HepG2 (cell line): ENCODE data around the gene ZBTB7B. TPM values are rescaled to one million over a fixed set of nuclear protein-coding genes. Genes with fewer than 3 reads are reported as not detected.

Experiments
- DPF2 ChIP-seq: sonication (generic); formaldehyde crosslinking; IDR thresholded peaks from 2 replicates; pipeline ENCODE4 v1.4.0; 2020; ENCODE audit warnings: mild to moderate bottlenecking, low read depth, missing genetic modification reagents, borderline replicate concordance
- EP300 ChIP-seq, 3 experiments: sonication (generic) in 1 of 3; formaldehyde crosslinking in 1 of 3; IDR thresholded peaks; 2 replicates each; pipeline versions ENCODE4 v1.5.1 to v1.6.1; 2011 to 2020; ENCODE audit warnings: low read depth in 2 of 3, low read length in 2 of 3, borderline replicate concordance in 1 of 3, improper control_type of control experiment in 1 of 3, mild to moderate bottlenecking in 1 of 3, missing genetic modification reagents in 1 of 3, moderate library complexity in 1 of 3
- GATAD2A ChIP-seq: IDR thresholded peaks from 2 replicates; pipeline ENCODE4 v1.6.1; 2016
- IKZF4 ChIP-seq: sonication (generic); formaldehyde crosslinking; IDR thresholded peaks from 2 replicates; pipeline ENCODE4 v1.5.1; 2020; ENCODE audit warnings: borderline replicate concordance, mild to moderate bottlenecking, low read depth, missing genetic modification reagents; ENCODE audit errors: not compliant biosample characterization
- JDP2 ChIP-seq: sonication (generic); formaldehyde crosslinking; IDR thresholded peaks from 2 replicates; pipeline ENCODE4 v1.8.1; 2022; ENCODE audit warnings: missing genetic modification reagents, borderline replicate concordance
- KDM4B ChIP-seq: sonication (generic); formaldehyde crosslinking; IDR thresholded peaks from 2 replicates; pipeline ENCODE4 v1.4.0; 2020; ENCODE audit warnings: missing genetic modification reagents
- MED8 ChIP-seq: sonication (generic); formaldehyde crosslinking; IDR thresholded peaks from 2 replicates; pipeline ENCODE4 v1.8.1; 2023; ENCODE audit warnings: mild to moderate bottlenecking, missing genetic modification reagents; ENCODE audit not compliant: insufficient replicate concordance
- NKX3-1 ChIP-seq: sonication (generic); formaldehyde crosslinking; IDR thresholded peaks from 2 replicates; pipeline ENCODE4 v1.5.0; 2020; ENCODE audit warnings: missing genetic modification reagents
- NR2C2 ChIP-seq: sonication (generic); formaldehyde crosslinking; IDR thresholded peaks from 2 replicates; pipeline ENCODE4 v1.4.0; 2020; ENCODE audit warnings: missing genetic modification reagents, mild to moderate bottlenecking, moderate library complexity, borderline replicate concordance
- PAX8 ChIP-seq: sonication (generic); formaldehyde crosslinking; IDR thresholded peaks from 2 replicates; pipeline ENCODE4 v1.8.0; 2022; ENCODE audit warnings: mild to moderate bottlenecking, missing genetic modification reagents, borderline replicate concordance
- RORA ChIP-seq: sonication (generic); formaldehyde crosslinking; IDR thresholded peaks from 2 replicates; pipeline ENCODE4 v1.5.0; 2020; ENCODE audit warnings: mild to moderate bottlenecking, missing genetic modification reagents, moderate library complexity
- RXRA ChIP-seq: sonication (generic); formaldehyde crosslinking; IDR thresholded peaks from 2 replicates; pipeline ENCODE4 v1.5.1; 2020; ENCODE audit warnings: missing genetic modification reagents
- RXRB ChIP-seq: IDR thresholded peaks from 2 replicates; pipeline ENCODE4 v1.6.1; 2016; ENCODE audit warnings: borderline replicate concordance, missing genetic modification reagents, missing compliant biosample characterization
- SAP130 ChIP-seq: IDR thresholded peaks from 2 replicates; pipeline ENCODE4 v1.6.1; 2016; ENCODE audit warnings: low read depth
- SOX13 ChIP-seq, 3 experiments: fragments of 450-650 bp in 1 of 3; sonication (generic) in 1 of 3; formaldehyde crosslinking in 1 of 3; IDR thresholded peaks in 2 of 3; conservative IDR thresholded peaks in 1 of 3; 2 replicates each; pipeline versions ENCODE4 v1.5.0 to v1.6.1; 2016 to 2020; ENCODE audit warnings: antibody characterized with exemption in 1 of 3, mild to moderate bottlenecking in 1 of 3, missing compliant biosample characterization in 1 of 3, missing genetic modification reagents in 1 of 3, moderate library complexity in 1 of 3
- SRY ChIP-seq: sonication (generic); formaldehyde crosslinking; IDR thresholded peaks from 2 replicates; pipeline ENCODE4 v1.8.0; 2022; ENCODE audit warnings: mild to moderate bottlenecking, missing genetic modification reagents
- ZFP36L1 ChIP-seq: sonication (generic); formaldehyde crosslinking; IDR thresholded peaks from 2 replicates; pipeline ENCODE4 v1.8.0; 2022; ENCODE audit warnings: mild to moderate bottlenecking, missing genetic modification reagents, moderate library complexity
- ZKSCAN5 ChIP-seq: sonication (generic); formaldehyde crosslinking; IDR thresholded peaks from 2 replicates; pipeline ENCODE4 v1.5.1; 2020; ENCODE audit warnings: mild to moderate bottlenecking, missing genetic modification reagents
- ZNF547 ChIP-seq: sonication (generic); formaldehyde crosslinking; IDR thresholded peaks from 2 replicates; pipeline ENCODE4 v1.5.1; 2020; ENCODE audit warnings: mild to moderate bottlenecking, missing genetic modification reagents
- ZNF775 ChIP-seq: sonication (generic); formaldehyde crosslinking; IDR thresholded peaks from 2 replicates; pipeline ENCODE4 v1.4.0; 2020; ENCODE audit warnings: missing genetic modification reagents, mild to moderate bottlenecking, moderate library complexity, borderline replicate concordance
- ZNF816 ChIP-seq: sonication (generic); formaldehyde crosslinking; IDR thresholded peaks from 2 replicates; pipeline ENCODE4 v1.8.0; 2022; ENCODE audit warnings: missing genetic modification reagents, mild to moderate bottlenecking, borderline replicate concordance
- ZSCAN25 ChIP-seq: sonication (generic); formaldehyde crosslinking; IDR thresholded peaks from 2 replicates; pipeline ENCODE4 v1.8.0; 2022; ENCODE audit warnings: mild to moderate bottlenecking, missing genetic modification reagents
- polyA plus RNA-seq, 8 experiments: library from polyadenylated mRNA; depleted of rRNA in 3 of 8; stranded (reverse) in 7 of 8; unstranded in 1 of 8; fragments of >200 nt; fragmentation: Illumina TruSeq in 4 of 8; extraction: Trizol in 4 of 8; gene quantifications; 2 replicates each; pipeline versions ENCODE4 v1.2.1 to v1.2.3, GENCODE V29; 2011 to 2016; ENCODE audit warnings: low read depth in 4 of 8, missing spikeins in 1 of 8, mixed read lengths in 1 of 8; ENCODE audit not compliant: insufficient read depth in 1 of 8
- total RNA-seq, 5 experiments: library from RNA; depleted of rRNA; stranded (reverse); fragments of >200 nt; fragmentation: Illumina TruSeq; extraction: Trizol; gene quantifications; 2 replicates each; pipeline ENCODE4 v1.2.3, GENCODE V29; 2016; ENCODE audit warnings: low read depth in 1 of 5
- TF ChIP-seq, protein P1 (sequence below): IDR thresholded peaks from 2 replicates; pipeline ENCODE4 v1.6.1; 2016; ENCODE audit warnings: mild to moderate bottlenecking, missing biosample characterization, missing genetic modification reagents
- TF ChIP-seq, protein P2 (sequence below): sonication (generic); formaldehyde crosslinking; IDR thresholded peaks from 2 replicates; pipeline ENCODE4 v1.5.1; 2020; ENCODE audit warnings: missing genetic modification reagents, mild to moderate bottlenecking, borderline replicate concordance
- TF ChIP-seq, protein P3 (sequence below): sonication (generic); formaldehyde crosslinking; IDR thresholded peaks from 2 replicates; pipeline ENCODE4 v1.4.0; 2020; ENCODE audit warnings: mild to moderate bottlenecking, missing genetic modification reagents

ZBTB7B gene
- total and polyA plus RNA-seq, 2 of the 13 experiments (the other 11 are each of a cell fraction or from before 2014, with no cell fraction given) = 15.5 to 17.5 TPM

DNA sequence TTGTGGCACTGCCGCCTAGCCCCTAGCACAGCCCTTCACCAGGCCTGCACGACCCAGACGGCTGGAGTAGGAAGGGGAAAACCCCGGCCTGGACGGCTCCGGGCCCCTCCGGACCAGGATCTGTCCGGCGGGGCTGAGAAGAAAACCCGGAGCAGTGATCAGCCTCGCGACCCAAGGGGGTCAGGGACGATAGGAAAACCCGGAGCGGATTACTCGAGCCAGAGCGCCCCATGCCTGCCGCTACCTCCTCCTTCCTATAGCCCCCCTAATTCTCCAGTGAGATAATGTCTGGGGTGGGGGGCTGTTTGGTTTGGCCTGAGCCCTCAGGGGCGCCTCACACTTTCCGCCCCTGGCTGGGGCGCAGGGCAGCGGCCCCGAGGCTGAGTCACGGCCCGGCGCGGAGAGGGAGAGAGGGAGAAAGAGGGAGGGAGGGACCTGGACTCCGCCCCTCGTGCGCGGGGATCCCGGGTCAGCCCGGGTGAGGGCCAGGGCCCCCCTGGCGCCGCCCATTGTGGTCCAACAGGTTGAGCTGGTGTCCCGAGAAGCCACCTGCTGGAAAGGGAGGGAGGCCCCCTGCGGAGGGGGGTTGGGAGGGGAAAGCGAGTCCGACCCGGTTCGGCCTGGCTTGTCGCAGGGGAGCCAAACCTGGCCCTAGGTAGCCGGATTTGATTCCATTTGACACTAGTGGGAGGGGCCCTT, 1.7 kb upstream of the ZBTB7B start (continued):
- TF ChIP-seq SAP130 (CRISPR knock-in tag) = peak; percentile 92
- TF ChIP-seq IKZF4 (CRISPR knock-in tag) = peak; percentile 42
- 0 out of 2 replicates have a peak, but pooled peaks have one; percentile 70 for TF ChIP-seq ZNF775 (CRISPR knock-in tag)
- TF ChIP-seq KDM4B = 0 out of 2 replicates have a peak, but pooled peaks have one; percentile 64
- peak; percentile 99 for TF ChIP-seq RXRB (CRISPR knock-in tag)
- peak; percentile 72 for TF ChIP-seq ZSCAN25 (CRISPR knock-in tag)
- TF ChIP-seq ZNF547 (CRISPR knock-in tag) = peak; percentile 67; the same call in 1 of the 2 replicates
- TF ChIP-seq JDP2 = no peak
- TF ChIP-seq, protein P1, sequence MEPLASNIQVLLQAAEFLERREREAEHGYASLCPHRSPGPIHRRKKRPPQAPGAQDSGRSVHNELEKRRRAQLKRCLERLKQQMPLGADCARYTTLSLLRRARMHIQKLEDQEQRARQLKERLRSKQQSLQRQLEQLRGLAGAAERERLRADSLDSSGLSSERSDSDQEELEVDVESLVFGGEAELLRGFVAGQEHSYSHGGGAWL (CRISPR knock-in tag) = peak; percentile 30; the same call in 1 of the 2 replicates
- TF ChIP-seq ZKSCAN5 (CRISPR knock-in tag) = no peak
- peak; percentile 100 for TF ChIP-seq RXRA
- peak; percentile 75 for TF ChIP-seq NR2C2
- TF ChIP-seq, protein P2, sequence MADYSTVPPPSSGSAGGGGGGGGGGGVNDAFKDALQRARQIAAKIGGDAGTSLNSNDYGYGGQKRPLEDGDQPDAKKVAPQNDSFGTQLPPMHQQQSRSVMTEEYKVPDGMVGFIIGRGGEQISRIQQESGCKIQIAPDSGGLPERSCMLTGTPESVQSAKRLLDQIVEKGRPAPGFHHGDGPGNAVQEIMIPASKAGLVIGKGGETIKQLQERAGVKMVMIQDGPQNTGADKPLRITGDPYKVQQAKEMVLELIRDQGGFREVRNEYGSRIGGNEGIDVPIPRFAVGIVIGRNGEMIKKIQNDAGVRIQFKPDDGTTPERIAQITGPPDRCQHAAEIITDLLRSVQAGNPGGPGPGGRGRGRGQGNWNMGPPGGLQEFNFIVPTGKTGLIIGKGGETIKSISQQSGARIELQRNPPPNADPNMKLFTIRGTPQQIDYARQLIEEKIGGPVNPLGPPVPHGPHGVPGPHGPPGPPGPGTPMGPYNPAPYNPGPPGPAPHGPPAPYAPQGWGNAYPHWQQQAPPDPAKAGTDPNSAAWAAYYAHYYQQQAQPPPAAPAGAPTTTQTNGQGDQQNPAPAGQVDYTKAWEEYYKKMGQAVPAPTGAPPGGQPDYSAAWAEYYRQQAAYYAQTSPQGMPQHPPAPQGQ (CRISPR knock-in tag) = no peak
- peak; percentile 68; the same call in 1 of the 2 replicates for TF ChIP-seq ZNF816 (CRISPR knock-in tag)
- TF ChIP-seq MED8 = peak; percentile 93
- 0 out of 2 replicates have a peak, but pooled peaks have one; percentile 14 for TF ChIP-seq PAX8 (CRISPR knock-in tag)
- peak; percentile 77 for TF ChIP-seq GATAD2A
- TF ChIP-seq DPF2 = 0 out of 2 replicates have a peak, but pooled peaks have one; percentile 33
- 0 out of 2 replicates have a peak, but pooled peaks have one; percentile 8 for TF ChIP-seq ZFP36L1 (CRISPR knock-in tag)
- TF ChIP-seq EP300 (IDR thresholded peaks at IDR 0.05; ENCODE audit: low read depth in 2 of 2, low read length in 2 of 2) = peak in 1 of 2 experiments; percentile 73; a peak in 3 of 4 replicates
- TF ChIP-seq EP300 (CRISPR knock-in tag; IDR thresholded peaks at IDR 0.05; ENCODE audit: borderline replicate concordance) = peak; percentile 63; the same call in 1 of the 2 replicates
- TF ChIP-seq, protein P3, sequence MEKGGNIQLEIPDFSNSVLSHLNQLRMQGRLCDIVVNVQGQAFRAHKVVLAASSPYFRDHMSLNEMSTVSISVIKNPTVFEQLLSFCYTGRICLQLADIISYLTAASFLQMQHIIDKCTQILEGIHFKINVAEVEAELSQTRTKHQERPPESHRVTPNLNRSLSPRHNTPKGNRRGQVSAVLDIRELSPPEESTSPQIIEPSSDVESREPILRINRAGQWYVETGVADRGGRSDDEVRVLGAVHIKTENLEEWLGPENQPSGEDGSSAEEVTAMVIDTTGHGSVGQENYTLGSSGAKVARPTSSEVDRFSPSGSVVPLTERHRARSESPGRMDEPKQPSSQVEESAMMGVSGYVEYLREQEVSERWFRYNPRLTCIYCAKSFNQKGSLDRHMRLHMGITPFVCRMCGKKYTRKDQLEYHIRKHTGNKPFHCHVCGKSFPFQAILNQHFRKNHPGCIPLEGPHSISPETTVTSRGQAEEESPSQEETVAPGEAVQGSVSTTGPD = peak; percentile 18; the same call in 1 of the 2 replicates
- TF ChIP-seq NKX3-1 (CRISPR knock-in tag) = no peak
- peak; percentile 92 for TF ChIP-seq SRY
- TF ChIP-seq SOX13 (IDR thresholded peaks at IDR 0.05) = peak; percentile 62
- peak in 1 of 2 experiments; percentile 70; a peak in 2 of 4 replicates for TF ChIP-seq SOX13 (CRISPR knock-in tag; conservative IDR thresholded peaks at IDR 0.05 in 1 of 2, IDR thresholded peaks at IDR 0.05 in 1 of 2)
- TF ChIP-seq RORA (CRISPR knock-in tag) = no peak
